Naive thymus-derived CD4-positive, alpha-beta T cell (primary cell): ENCODE results near the gene ANKRD9. TPM values are rescaled to one million over a fixed set of nuclear protein-coding genes. Genes with fewer than 3 reads are reported as not detected.

ENCODE experiments used
- ATAC-seq: fragments of 150-1000 bp; cut with Tn5 transposase; 2 replicates; pipeline ENCODE4 v1.10.0; 2021; ENCODE audit warnings: mild to moderate bottlenecking, moderate library complexity
- CTCF ChIA-PET: fragments of 350-600 bp; sonication (Branson Sonifier 250); formaldehyde crosslinking; loops from one replicate; lab custom pipeline; 2021; ENCODE audit warnings: antibody characterized with exemption; lab: Charles Lee
- POLR2A ChIA-PET: fragments of 350-600 bp; sonication (Branson Sonifier 250); formaldehyde crosslinking; loops from one replicate; lab custom pipeline; 2021; ENCODE audit warnings: antibody characterized with exemption, inconsistent platforms; lab: Charles Lee
- DNase-seq, 9 donors: peaks; one replicate each; pipeline versions ENCODE4 v3.0.0 to v3.0.0-alpha.2; 2020 to 2022; ENCODE audit warnings: mixed read lengths in 1 of 9
- H3K27ac ChIP-seq: one replicate; pipeline ENCODE4 v1.7.0; 2013; ENCODE audit warnings: mild to moderate bottlenecking, low read depth, low read length, moderate library complexity
- H3K27me3 ChIP-seq, 2 donors: one replicate each; pipeline ENCODE4 v1.7.0; 2013; ENCODE audit warnings: low read length in 2 of 2, mild to moderate bottlenecking in 2 of 2, moderate library complexity in 2 of 2; ENCODE audit not compliant: control insufficient read depth in 2 of 2, insufficient read depth in 2 of 2
- H3K36me3 ChIP-seq, 3 experiments: 1 replicate in 2 of 3; 2 replicates in 1 of 3; pipeline ENCODE4 v1.7.0; 2013; ENCODE audit warnings: low read length in 3 of 3, mild to moderate bottlenecking in 3 of 3, moderate library complexity in 1 of 3; ENCODE audit not compliant: insufficient read depth in 3 of 3, control insufficient read depth in 2 of 3
- H3K4me1 ChIP-seq, 2 donors: one replicate each; pipeline ENCODE4 v1.7.0; 2013; ENCODE audit warnings: low read length in 2 of 2, mild to moderate bottlenecking in 2 of 2, moderate library complexity in 1 of 2; ENCODE audit not compliant: control insufficient read depth in 2 of 2, insufficient read depth in 2 of 2
- H3K4me3 ChIP-seq: 2 replicates; pipeline ENCODE4 v1.7.0; 2013; ENCODE audit warnings: mild to moderate bottlenecking, low read length
- H3K9me3 ChIP-seq, 3 experiments: 1 replicate in 2 of 3; 2 replicates in 1 of 3; pipeline ENCODE4 v1.7.0; 2013; ENCODE audit warnings: low read length in 3 of 3; ENCODE audit not compliant: control insufficient read depth in 2 of 3
- H3K27ac Mint-ChIP-seq, 9 donors: one replicate each; pipeline ENCODE4 v1.8.0; 2020 to 2022; ENCODE audit warnings: mixed read lengths in 9 of 9, mild to moderate bottlenecking in 8 of 9, moderate library complexity in 5 of 9, inconsistent platforms in 2 of 9
- H3K27me3 Mint-ChIP-seq, 5 donors: one replicate each; pipeline ENCODE4 v1.8.0; 2021 to 2022; ENCODE audit warnings: mixed read lengths in 5 of 5, mild to moderate bottlenecking in 1 of 5
- H3K36me3 Mint-ChIP-seq, 5 donors: one replicate each; pipeline ENCODE4 v1.8.0; 2020 to 2022; ENCODE audit warnings: mixed read lengths in 5 of 5, mild to moderate bottlenecking in 3 of 5, inconsistent platforms in 1 of 5
- H3K4me1 Mint-ChIP-seq, 7 donors: one replicate each; pipeline ENCODE4 v1.8.0; 2020 to 2022; ENCODE audit warnings: mixed read lengths in 7 of 7, mild to moderate bottlenecking in 3 of 7, inconsistent platforms in 1 of 7
- H3K4me3 Mint-ChIP-seq, 10 donors: one replicate each; pipeline ENCODE4 v1.8.0; 2020 to 2022; ENCODE audit warnings: mild to moderate bottlenecking in 10 of 10, mixed read lengths in 10 of 10, moderate library complexity in 6 of 10, inconsistent platforms in 2 of 10
- H3K9me3 Mint-ChIP-seq, 11 donors: one replicate each; pipeline ENCODE4 v1.8.0; 2020 to 2022; ENCODE audit warnings: mixed read lengths in 11 of 11, mild to moderate bottlenecking in 4 of 11, inconsistent platforms in 1 of 11, moderate library complexity in 1 of 11
- intact Hi-C, 2 donors: fragments of 100-400 bp; cut with micrococcal nuclease; formaldehyde crosslinking; loops; one replicate each; pipeline ENCODE4 v1.15.1; 2023
- polyA plus RNA-seq, 2 donors: library from polyadenylated mRNA; unstranded; fragments of 300-500 nt; fragmentation: Illumina TruSeq; gene quantifications; one replicate each; pipeline ENCODE4 v1.2.3, GENCODE V29; 2021
- total RNA-seq, 6 experiments: library from RNA in 5 of 6; stranded (reverse) in 5 of 6; gene quantifications; 1 replicate in 5 of 6; 2 replicates in 1 of 6; pipeline ENCODE4 v1.2.3 and lab custom pipeline; 2021 to 2026

The ANKRD9 gene
- total and polyA plus RNA-seq, 7 experiments from 2014 or later, result 0.26 to 8.1 (median 1.4) TPM

GRCh38 chr14:102538602-102539543 is 29.3 kb upstream of the ANKRD9 start:
- DNase-seq (no peak), ATAC-seq (no peak)
- Histone ChIP-seq H3K27ac (no peak overlapping the region), H3K27me3 (no peaks in the 10 kb centered on the region), H3K4me3 (no peak overlapping the region), H3K36me3 (no peaks in the 10 kb centered on the region), H3K4me1 (no peaks in the 10 kb centered on the region), H3K9me3 (no peaks in the 10 kb centered on the region)
- ChIA-PET CTCF (no interaction called here), POLR2A (no interaction called here)
- H3K27me3 Mint-ChIP-seq, result peaks cover under 1 to 13% (median 5%) of the 10 kb centered on the region in 5 donors
- H3K9me3 Mint-ChIP-seq, result no peaks in the 10 kb centered on the region
- no peaks in the 10 kb centered on the region for H3K4me1 Mint-ChIP-seq
- H3K36me3 Mint-ChIP-seq, result no peaks in the 10 kb centered on the region
- no peak overlapping the region for H3K27ac Mint-ChIP-seq
- no peak overlapping the region for H3K4me3 Mint-ChIP-seq
- intact Hi-C loops, result no loop called here

DNA sequence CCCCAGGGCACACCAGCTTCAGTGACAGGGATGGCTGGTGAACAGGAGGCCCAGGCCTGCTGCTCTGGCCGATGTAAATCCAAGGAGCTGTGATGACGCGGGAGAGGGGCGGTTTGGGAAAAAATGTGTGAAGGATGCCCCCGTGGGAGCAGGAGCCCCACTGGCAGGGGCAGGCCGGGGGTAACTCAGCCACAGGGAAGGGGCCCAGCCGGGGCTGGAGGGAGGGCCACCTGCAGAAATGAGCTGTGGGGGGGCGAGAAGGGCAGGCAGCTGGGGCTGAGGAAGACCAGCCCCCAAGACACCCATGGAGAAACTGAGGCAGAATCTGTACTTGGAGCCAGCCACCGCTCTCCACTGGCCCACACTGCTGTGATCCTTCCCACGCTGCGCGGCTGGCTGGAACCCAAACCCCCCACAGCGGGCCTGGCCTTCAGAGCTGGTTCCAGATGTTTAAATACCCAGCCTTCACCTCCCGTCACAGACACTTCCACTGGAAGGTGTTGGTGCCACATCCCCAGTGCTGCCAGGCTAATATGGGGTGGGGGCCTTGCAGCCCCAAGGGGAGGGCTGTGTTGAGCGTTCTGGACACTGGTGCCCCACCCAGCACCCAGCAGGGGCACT is 28.5 kb upstream of the ANKRD9 start:
- ATAC-seq (no peak), DNase-seq (no peak)
- Mint-ChIP-seq H3K9me3 (no peaks in the 10 kb centered on the region), H3K27me3 (peaks cover 0 to 7% (median 4%) of the 10 kb centered on the region in 5 donors), H3K4me3 (no peak overlapping the region), H3K36me3 (no peaks in the 10 kb centered on the region), H3K27ac (no peak overlapping the region), H3K4me1 (no peaks in the 10 kb centered on the region)
- CTCF ChIA-PET, result no interaction called here
- Histone ChIP-seq H3K27ac (no peak overlapping the region), H3K36me3 (no peaks in the 10 kb centered on the region), H3K4me3 (no peak overlapping the region), H3K4me1 (no peaks in the 10 kb centered on the region), H3K27me3 (no peaks in the 10 kb centered on the region), H3K9me3 (no peaks in the 10 kb centered on the region)
- intact Hi-C loops, result no loop called here
- POLR2A ChIA-PET, result interaction anchor here (0.9 kb wide), 1 partner anchor 13 kb away, joined by 3 read pairs; no protein-coding TSS in a partner anchor

GRCh38 chr14:102532204-102532658 is 22.7 kb upstream of the ANKRD9 start:
- no peak overlapping the region for H3K4me3 ChIP-seq
- H3K36me3 Mint-ChIP-seq, result no peaks in the 10 kb centered on the region
- no peak for ATAC-seq
- ChIA-PET POLR2A (no interaction called here), CTCF (no interaction called here)
- DNase-seq, result no peak
- H3K4me1 Mint-ChIP-seq, result peaks cover 0 to 10% (median 4%) of the 10 kb centered on the region in 7 donors
- H3K4me1 ChIP-seq, result no peaks in the 10 kb centered on the region
- no peak overlapping the region for H3K27ac ChIP-seq
- H3K9me3 ChIP-seq, result no peaks in the 10 kb centered on the region
- intact Hi-C loops, result no loop called here
- H3K27me3 Mint-ChIP-seq, result no peaks in the 10 kb centered on the region
- H3K36me3 ChIP-seq, result no peaks in the 10 kb centered on the region
- no peaks in the 10 kb centered on the region for H3K27me3 ChIP-seq
- no peaks in the 10 kb centered on the region for H3K9me3 Mint-ChIP-seq
- no peak overlapping the region for H3K4me3 Mint-ChIP-seq
- H3K27ac Mint-ChIP-seq, result no peak overlapping the region

DNA sequence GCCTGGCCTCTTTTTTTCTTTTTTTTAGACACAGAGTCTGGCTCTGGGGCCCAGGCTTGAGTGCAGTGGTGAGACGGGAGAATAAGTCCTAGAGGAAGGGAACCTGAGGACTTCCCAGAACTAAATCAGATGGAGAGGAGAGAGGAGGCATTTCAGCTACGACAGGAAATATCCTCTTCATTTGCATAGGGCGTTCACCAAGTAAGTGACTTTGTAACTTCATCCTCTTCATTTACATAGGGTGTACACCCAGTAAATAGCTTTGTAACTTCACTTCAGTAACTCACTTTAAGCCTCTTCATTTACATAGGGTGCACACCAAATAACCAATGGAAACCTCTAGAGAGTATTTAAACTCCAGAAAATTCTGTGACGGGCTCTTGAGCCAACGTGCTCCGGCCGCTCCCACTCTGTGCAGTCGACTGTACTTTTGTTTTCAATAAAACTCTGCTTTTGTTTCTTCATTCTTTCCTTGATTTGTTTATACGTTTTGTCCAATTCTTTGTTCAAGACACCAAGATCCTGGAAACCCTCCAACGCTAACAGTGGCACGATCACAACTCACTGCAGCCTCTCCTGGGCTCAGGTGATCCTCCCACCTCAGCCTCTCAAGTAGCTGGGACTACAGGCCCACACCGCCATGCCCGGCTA is 21.4 kb upstream of the ANKRD9 start:
- peak overlapping the region in 1 of 10 donors; percentile 3 for H3K4me3 Mint-ChIP-seq
- intact Hi-C loops, result no loop called here
- peaks cover 0 to 11% (median 4%) of the 10 kb centered on the region in 7 donors for H3K4me1 Mint-ChIP-seq
- Histone ChIP-seq H3K9me3 (no peaks in the 10 kb centered on the region), H3K4me1 (no peaks in the 10 kb centered on the region), H3K36me3 (no peaks in the 10 kb centered on the region), H3K4me3 (no peak overlapping the region), H3K27me3 (no peaks in the 10 kb centered on the region), H3K27ac (no peak overlapping the region)
- POLR2A ChIA-PET, result no interaction called here
- no peaks in the 10 kb centered on the region for H3K36me3 Mint-ChIP-seq
- CTCF ChIA-PET, result no interaction called here
- ATAC-seq (peak; percentile 69), DNase-seq (no peak)
- no peaks in the 10 kb centered on the region for H3K9me3 Mint-ChIP-seq
- H3K27ac Mint-ChIP-seq, result peak overlapping the region in 1 of 9 donors; percentile 82
- no peaks in the 10 kb centered on the region for H3K27me3 Mint-ChIP-seq

DNA sequence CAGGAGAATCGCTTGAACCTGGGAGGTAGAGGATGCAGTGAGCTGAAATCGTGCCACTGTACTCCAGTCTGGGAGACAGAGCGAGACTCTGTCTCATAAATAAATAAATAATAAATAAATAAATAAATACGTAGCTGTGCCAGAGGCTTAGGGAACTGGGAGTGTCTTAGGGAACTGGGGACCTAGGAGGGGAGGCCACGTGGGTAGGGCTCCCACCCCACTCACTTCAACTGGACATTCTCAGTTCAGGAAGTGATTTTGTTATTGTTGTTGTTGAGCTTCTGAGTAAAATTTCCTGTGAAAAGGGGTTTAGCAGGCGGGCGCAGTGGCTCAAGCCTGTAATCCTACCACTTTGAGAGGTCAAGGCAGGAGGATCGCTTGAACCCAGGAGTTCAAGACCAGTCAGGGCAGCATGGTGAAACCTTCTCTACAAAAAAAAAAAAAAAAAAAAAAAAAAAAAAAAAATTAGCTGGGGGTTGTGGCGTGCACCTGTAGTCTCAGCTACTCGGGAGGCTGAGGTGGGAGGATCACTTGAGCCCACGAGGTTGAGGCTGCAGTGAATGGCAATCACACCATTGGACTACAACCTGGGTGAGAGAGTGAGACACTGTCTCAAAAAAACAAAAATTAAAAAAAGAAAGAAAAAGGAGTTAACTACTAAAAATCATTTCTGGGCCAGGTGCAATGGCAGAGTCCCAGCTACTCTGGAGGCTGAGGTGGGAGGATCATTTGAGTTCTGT is 19.0 kb upstream of the ANKRD9 start:
- peaks cover 10 to 28% (median 24%) of the 10 kb centered on the region in 7 donors for H3K4me1 Mint-ChIP-seq
- ATAC-seq (no peak), DNase-seq (no peak)
- intact Hi-C loops, result loop anchor here in 1 of 2 donors (10.0 kb wide), 1 partner anchor 166 kb away; no protein-coding TSS in a partner anchor
- no peak overlapping the region for H3K4me3 Mint-ChIP-seq
- no peaks in the 10 kb centered on the region for H3K9me3 ChIP-seq
- no peaks in the 10 kb centered on the region for H3K27me3 ChIP-seq
- H3K36me3 ChIP-seq, result no peaks in the 10 kb centered on the region
- peaks cover 9 to 14% of the 10 kb centered on the region in 2 donors for H3K4me1 ChIP-seq
- CTCF ChIA-PET, result interaction anchor here (1.0 to 1.1 kb wide), 2 partner anchors 32 to 63 kb away, joined by 3 to 4 read pairs; no protein-coding TSS in a partner anchor
- no peak overlapping the region for H3K4me3 ChIP-seq
- H3K27ac Mint-ChIP-seq, result peak overlapping the region in 1 of 9 donors; percentile 23
- POLR2A ChIA-PET, result no interaction called here
- H3K9me3 Mint-ChIP-seq, result peaks cover 0 to 2% (median 0%) of the 10 kb centered on the region in 11 donors
- no peaks in the 10 kb centered on the region for H3K36me3 Mint-ChIP-seq
- no peaks in the 10 kb centered on the region for H3K27me3 Mint-ChIP-seq
- no peak overlapping the region for H3K27ac ChIP-seq
